NCI-H2227 treated with DMSO at 0.1 percent for 48 hours (cell line): Measurements from ENCODE around the gene NACC2.
"Not testable (repeated sequence)": the region's sequence is repeated elsewhere in the genome, so short reads cannot be mapped to it uniquely, and the experiment has no call there.

Experiments
- DNase-seq: peaks from one replicate; lab custom pipeline; 2025; lab: John Stamatoyannopoulos, UW

NACC2 gene

GRCh38 chr9:135978642-135979546 is 116.2 kb downstream of the NACC2 start:
- DNase-seq = no peak

- DNase-seq = no peak
Measured at GRCh38 chr9:135976944-135977343, 118.1 kb downstream of the NACC2 start.

- DNase-seq = no peak
Measured at GRCh38 chr9:135976531-135976930, 118.6 kb downstream of the NACC2 start.

GRCh38 chr9:135975834-135976233 is 119.3 kb downstream of the NACC2 start:
- DNase-seq = no peak

GRCh38 chr9:135974220-135974573 is 120.9 kb downstream of the NACC2 start:
- no peak for DNase-seq

- no peak for DNase-seq
Measured at GRCh38 chr9:135973277-135974219, 121.5 kb downstream of the NACC2 start.

DNA sequence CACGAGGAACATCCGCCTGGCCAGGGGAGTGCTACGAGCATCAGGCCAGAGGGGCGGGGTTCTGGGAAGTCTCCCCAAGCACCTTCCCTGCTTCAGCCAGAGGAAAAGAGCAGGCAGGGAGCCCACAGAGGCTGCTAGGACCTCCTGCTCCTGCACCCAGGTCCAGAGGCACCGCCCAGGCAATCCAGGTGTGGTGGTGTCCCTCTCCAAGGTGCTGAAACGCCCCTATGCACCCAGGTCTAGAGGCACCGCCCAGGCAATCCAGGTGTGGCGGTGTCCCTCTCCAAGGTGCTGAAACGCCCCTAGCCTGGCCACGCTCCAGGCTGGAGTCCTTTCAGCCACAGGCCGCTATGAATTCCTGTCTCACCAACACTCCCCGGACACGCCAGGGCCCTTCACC is 123.2 kb downstream of the NACC2 start:
- DNase-seq = no peak

- no peak for DNase-seq
Measured at GRCh38 chr9:135971111-135971766, 123.8 kb downstream of the NACC2 start.

DNA sequence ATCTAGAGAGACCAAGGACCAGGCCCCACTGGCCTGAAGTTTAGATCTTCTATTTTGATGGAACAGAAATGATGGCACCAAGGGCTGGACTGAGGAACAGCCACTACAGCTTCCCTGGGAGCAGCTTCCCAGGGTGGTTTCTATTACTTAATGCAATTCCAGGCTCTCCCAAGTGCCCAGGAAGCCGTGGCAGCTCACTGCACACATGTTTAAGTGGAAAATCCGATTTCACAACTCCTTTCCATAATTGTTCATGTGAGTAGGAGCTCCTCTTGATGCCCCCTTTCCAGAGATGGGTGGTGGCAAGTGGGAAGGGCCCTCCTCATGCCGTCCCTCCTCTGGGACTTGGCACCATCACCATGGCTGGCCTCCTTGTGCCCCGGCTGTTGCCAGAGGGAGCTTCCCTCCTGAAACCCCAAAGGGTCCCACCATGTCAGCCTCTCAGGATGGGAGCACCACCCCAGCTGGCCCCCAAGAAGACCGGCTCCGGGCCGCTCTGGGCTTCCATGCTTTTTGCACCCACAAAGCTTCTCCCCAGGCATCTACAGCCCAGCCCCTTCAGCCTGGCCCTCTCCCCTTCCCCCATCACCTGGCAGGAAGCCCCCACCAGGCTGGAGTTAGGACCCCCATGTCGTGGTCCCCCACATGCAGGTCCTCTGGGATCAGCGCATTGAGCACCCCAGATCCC is 124.8 kb downstream of the NACC2 start:
- DNase-seq = no peak

DNA sequence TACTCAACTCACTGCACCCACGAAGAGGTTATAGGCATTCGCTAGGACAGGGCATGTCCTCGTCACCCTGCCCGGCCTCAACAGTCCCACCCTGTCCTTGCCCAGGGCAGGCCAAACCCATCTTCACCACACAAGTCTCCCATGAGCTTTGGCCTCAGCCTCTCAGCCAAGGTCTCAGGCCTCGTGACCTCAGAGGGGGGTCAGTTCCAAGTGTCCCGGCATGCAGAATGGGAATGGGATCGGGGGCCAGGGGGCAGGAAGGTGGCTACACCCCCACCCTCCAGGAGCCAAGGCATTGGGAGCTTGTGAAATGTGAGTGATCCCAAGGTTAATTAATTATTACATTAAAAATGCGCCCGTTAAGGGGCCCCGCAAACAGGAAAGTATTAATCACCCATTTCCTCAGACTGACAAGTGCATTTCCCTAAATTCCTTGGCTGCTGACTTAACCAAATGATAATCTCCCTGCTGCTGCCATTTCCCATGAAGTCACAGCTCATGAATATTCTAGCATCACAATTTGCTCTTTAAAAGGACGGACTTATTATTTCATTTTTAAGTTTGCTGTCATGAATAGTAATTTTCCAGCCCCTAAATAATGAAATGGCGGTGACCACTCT is 125.9 kb downstream of the NACC2 start:
- no peak for DNase-seq

DNA sequence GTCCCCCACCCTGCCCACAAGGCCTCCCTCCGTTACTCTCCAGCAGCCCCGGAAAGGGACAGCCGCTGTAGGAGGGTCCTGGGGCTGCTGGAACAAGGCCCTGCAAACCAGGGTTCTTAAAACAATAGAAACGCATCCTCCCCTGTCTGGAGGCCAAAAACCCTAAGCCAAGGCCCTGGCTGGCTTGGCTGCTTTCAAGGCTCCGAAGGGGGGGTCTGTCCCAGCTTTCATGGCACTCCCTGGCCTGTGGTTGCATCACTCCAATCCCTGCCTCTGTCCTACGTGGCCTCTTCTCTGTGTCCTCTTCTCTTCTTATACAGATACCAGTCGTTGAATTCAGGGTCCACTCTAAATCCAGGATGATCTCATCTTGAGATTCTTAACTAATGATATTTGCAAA is 126.5 kb downstream of the NACC2 start:
- no peak for DNase-seq

- DNase-seq = no peak
Measured at GRCh38 chr9:135968083-135968476, 127.0 kb downstream of the NACC2 start.

- DNase-seq = not testable (repeated sequence)
Measured at GRCh38 chr9:135966916-135967260, 128.2 kb downstream of the NACC2 start.

DNA sequence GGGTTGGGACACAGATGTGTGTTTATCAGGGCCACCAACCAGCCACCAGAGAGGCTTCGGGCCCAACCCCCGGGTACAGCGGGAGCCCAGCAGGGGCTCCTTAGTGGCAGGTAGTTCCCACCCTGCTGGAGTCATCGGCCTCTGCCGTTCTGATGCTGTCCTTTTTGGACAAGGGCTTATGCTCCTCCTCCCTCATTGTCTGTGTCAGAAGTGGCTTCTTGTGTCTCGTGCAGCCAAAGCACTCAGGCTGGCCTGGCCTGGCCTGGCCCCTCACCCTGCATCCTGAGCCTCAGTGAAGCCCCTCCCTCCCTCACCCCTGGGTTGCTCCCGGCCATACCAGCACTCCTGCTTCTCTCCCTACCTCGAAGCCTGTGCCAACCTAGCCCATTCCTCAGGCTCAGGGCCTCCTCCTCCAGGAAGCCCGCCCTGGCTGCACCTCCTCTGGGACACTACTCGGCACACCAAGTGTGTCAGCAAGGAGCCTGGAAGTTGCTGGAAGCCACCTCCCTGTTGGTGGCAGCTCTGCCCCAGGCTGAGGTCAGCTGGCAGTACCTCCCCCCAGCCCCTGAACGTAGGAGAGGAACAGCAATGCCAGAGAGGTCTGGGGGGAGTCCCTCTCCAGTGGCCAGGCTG is 129.8 kb downstream of the NACC2 start:
- no peak for DNase-seq

DNA sequence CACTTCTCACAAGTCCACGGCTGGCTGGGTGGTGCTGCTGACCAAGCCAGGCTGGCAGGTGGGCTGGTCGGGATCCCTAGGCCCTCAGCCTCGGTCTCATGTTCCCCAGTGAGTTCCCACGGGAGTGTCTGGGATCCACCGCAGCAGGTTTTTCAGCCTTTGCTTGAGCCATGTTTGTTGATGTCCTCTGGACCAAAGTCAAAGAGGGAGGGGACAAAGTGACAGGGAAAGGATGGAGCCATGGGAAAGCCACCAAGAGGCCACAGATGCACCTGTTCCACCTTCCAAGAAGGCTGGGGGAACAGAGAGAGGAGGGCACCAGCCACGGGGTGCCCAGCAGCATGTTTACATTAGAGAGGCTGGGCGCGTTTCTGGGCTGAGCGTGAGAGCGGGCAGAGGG is 131.2 kb downstream of the NACC2 start:
- DNase-seq = no peak

DNA sequence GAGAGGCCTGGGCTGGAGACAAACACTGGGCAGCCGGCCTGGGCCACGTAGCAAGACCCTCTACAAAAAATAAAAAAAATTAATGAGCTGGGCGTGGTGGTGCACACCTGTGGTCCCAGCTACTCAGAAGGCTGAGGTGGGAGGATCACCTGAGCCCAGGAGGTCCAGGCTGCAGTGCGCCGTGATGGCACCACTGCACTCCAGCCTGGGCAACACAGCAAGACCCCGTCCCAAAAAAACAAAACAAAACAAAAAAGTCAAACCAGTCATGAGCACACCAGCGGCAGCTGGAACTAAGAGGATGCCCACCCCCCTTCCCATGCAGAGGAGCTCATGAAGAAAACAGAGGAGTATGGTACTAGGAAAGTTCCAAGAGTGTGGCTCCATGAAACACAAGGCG is 131.8 kb downstream of the NACC2 start:
- DNase-seq = no peak

GRCh38 chr9:135962696-135963307 is 132.3 kb downstream of the NACC2 start:
- DNase-seq = no peak

- no peak for DNase-seq
Measured at GRCh38 chr9:135961811-135962695, 133.0 kb downstream of the NACC2 start.

DNA sequence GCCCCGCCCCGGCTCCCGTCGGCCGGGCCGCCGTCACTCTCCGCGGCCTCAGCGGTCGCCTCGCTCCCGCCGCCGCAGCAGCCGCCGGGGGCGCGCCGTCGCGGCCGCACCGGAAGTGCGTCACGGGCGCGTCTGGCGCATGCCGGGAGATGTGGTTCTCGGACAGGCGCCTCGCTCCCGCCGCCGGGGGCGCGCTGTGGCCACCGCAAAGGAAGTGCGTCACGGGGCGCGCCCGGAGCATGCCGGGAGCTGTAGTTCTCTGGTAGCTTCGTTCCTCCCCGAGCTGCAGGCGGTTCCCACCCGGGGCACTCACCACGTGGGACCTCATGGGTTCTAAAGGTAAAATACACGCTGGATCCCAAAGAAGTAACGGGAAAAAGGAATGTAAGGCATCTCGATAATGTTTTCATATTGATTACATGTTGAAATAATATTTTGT is 133.8 kb downstream of the NACC2 start, which contains the start of gene UBAC1:
TSS of gene UBAC1 (minus strand) at position 97 of the 439 bp plus-strand sequence. CDS start 211 bp downstream, outside the sequence.
- DNase-seq = peak; percentile 76
